ENCODE results near the gene MSANTD2. TPM values are rescaled to one million over a fixed set of nuclear protein-coding genes. Genes with fewer than 3 reads are reported as not detected.

MSANTD2 gene
- total RNA-seq, 1 experiment from 2014 or later: 15.0 TPM

- no peak for DNase-seq (ENCODE audit: low read depth)
Measured at GRCh38 chr11:124737638-124738305, 62.4 kb downstream of the MSANTD2 start.

- DNase-seq (ENCODE audit: low read depth): no peak
Measured at GRCh38 chr11:124736736-124737135, 63.5 kb downstream of the MSANTD2 start.

GRCh38 chr11:124732230-124732629 is 68.0 kb downstream of the MSANTD2 start:
- no peak for DNase-seq (ENCODE audit: low read depth)

- DNase-seq (ENCODE audit: low read depth): no peak
Measured at GRCh38 chr11:124729571-124729970, 70.6 kb downstream of the MSANTD2 start.

GRCh38 chr11:124728134-124728533 is 72.1 kb downstream of the MSANTD2 start:
- DNase-seq (ENCODE audit: low read depth): no peak

- DNase-seq (ENCODE audit: low read depth): no peak
Measured at GRCh38 chr11:124727474-124727873, 72.7 kb downstream of the MSANTD2 start.

- DNase-seq (ENCODE audit: low read depth): peak; percentile 55
Measured at GRCh38 chr11:124725719-124726105, 74.5 kb downstream of the MSANTD2 start.

- DNase-seq (ENCODE audit: low read depth): peak; percentile 7
Measured at GRCh38 chr11:124724979-124725718, 75.1 kb downstream of the MSANTD2 start.

- DNase-seq (ENCODE audit: low read depth): no peak
Measured at GRCh38 chr11:124722176-124722575, 78.0 kb downstream of the MSANTD2 start.

GRCh38 chr11:124719534-124719933 is 80.7 kb downstream of the MSANTD2 start:
- DNase-seq (ENCODE audit: low read depth): no peak

- no peak for DNase-seq (ENCODE audit: low read depth)
Measured at GRCh38 chr11:124718801-124719200, 81.4 kb downstream of the MSANTD2 start.

- DNase-seq (ENCODE audit: low read depth): peak; percentile 48
Measured at GRCh38 chr11:124717786-124718651, 82.2 kb downstream of the MSANTD2 start.

- DNase-seq (ENCODE audit: low read depth): peak; percentile 35
Measured at GRCh38 chr11:124717421-124717785, 82.8 kb downstream of the MSANTD2 start.

- peak; percentile 37 for DNase-seq (ENCODE audit: low read depth)
Measured at GRCh38 chr11:124716591-124716990, 83.6 kb downstream of the MSANTD2 start.

Other genes with a start within 250 kb of the MSANTD2 start
- gene OR8A1, start 230.4 kb downstream of the MSANTD2 start, total RNA-seq (2014; rRNA removed; shearing (Covaris generic)): not detected in 2 replicates
- not detected in 2 replicates for gene PANX3, start 189.0 kb downstream of the MSANTD2 start, total RNA-seq (2014; rRNA removed; shearing (Covaris generic))
- 16.2 and 19.3 TPM in 2 replicates for gene TBRG1, start 177.5 kb downstream of the MSANTD2 start, total RNA-seq (2014; rRNA removed; shearing (Covaris generic))
- gene SIAE, start 126.7 kb downstream of the MSANTD2 start, total RNA-seq (2014; rRNA removed; shearing (Covaris generic)): 6.7 and 12.0 TPM in 2 replicates
- gene SPA17, start 126.5 kb downstream of the MSANTD2 start, total RNA-seq (2014; rRNA removed; shearing (Covaris generic)): 21.7 and 27.3 TPM in 2 replicates
- 1.9 and 3.2 TPM in 2 replicates for gene NRGN, start 60.5 kb downstream of the MSANTD2 start, total RNA-seq (2014; rRNA removed; shearing (Covaris generic))
- not detected in 2 replicates for gene VSIG2, start 48.2 kb downstream of the MSANTD2 start, total RNA-seq (2014; rRNA removed; shearing (Covaris generic))
- gene ESAM, start 38.1 kb downstream of the MSANTD2 start, total RNA-seq (2014; rRNA removed; shearing (Covaris generic)): not detected in 2 replicates
- 20.3 and 21.7 TPM in 2 replicates for gene ROBO3, start 65.0 kb upstream of the MSANTD2 start, total RNA-seq (2014; rRNA removed; shearing (Covaris generic))
- 8.9 and 9.6 TPM in 2 replicates for gene ROBO4, start 97.5 kb upstream of the MSANTD2 start, total RNA-seq (2014; rRNA removed; shearing (Covaris generic))
- not detected in 2 replicates for gene HEPN1, start 118.8 kb upstream of the MSANTD2 start, total RNA-seq (2014; rRNA removed; shearing (Covaris generic))
- gene HEPACAM, start 135.6 kb upstream of the MSANTD2 start, total RNA-seq (2014; rRNA removed; shearing (Covaris generic)): not detected in 2 replicates
- gene CCDC15, start 153.8 kb upstream of the MSANTD2 start, total RNA-seq (2014; rRNA removed; shearing (Covaris generic)): 10.9 and 11.4 TPM in 2 replicates

Data from RPMI7951 (cell line).